Hematopoietic multipotent progenitor cell treated with erythropoietin and hydrocortisone succinate and interleukin-3 and kit ligand, for 15 days (in vitro differentiated cells): ENCODE results near the gene LIPM.

Experiments used
- DNase-seq: peaks from one replicate; pipeline ENCODE4 v3.0.0-alpha.2; 2015; ENCODE audit warnings: low spot score

Gene LIPM

GRCh38 chr10:88802523-88803285, at the start of gene LIPM:
Gene LIPM, plus strand, starts transcription at chr10:88802730. Its CDS starts 167 bp downstream, at chr10:88802897.
- no peak for DNase-seq

- no peak for DNase-seq
Measured at GRCh38 chr10:88754287-88754686, 48.2 kb upstream of the LIPM start.

- DNase-seq: no peak
Measured at GRCh38 chr10:88755753-88756152, 46.8 kb upstream of the LIPM start.

- no peak for DNase-seq
Measured at GRCh38 chr10:88756660-88757059, 45.9 kb upstream of the LIPM start.

- DNase-seq: no peak
Measured at GRCh38 chr10:88759366-88760101, 43.0 kb upstream of the LIPM start, which contains the start of gene LIPN. Gene LIPN, plus strand, starts transcription at chr10:88760020. Its CDS starts 1,386 bp downstream, at chr10:88761406.

- DNase-seq: no peak
Measured at GRCh38 chr10:88762906-88763305, 39.6 kb upstream of the LIPM start.

GRCh38 chr10:88763441-88763840, 39.1 kb upstream of the LIPM start:
- DNase-seq: no peak

- DNase-seq: no peak
Measured at GRCh38 chr10:88764110-88764509, 38.4 kb upstream of the LIPM start.

GRCh38 chr10:88765816-88766215, 36.7 kb upstream of the LIPM start:
- DNase-seq: no peak

GRCh38 chr10:88769384-88769783, 33.1 kb upstream of the LIPM start:
- no peak for DNase-seq

GRCh38 chr10:88781206-88781605, 21.3 kb upstream of the LIPM start:
- DNase-seq: no peak

- no peak for DNase-seq
Measured at GRCh38 chr10:88782222-88782621, 20.3 kb upstream of the LIPM start.

- DNase-seq: no peak
Measured at GRCh38 chr10:88783724-88784123, 18.8 kb upstream of the LIPM start.

GRCh38 chr10:88786032-88786770, 16.3 kb upstream of the LIPM start:
- DNase-seq: no peak

- no peak for DNase-seq
Measured at GRCh38 chr10:88787463-88787862, 15.1 kb upstream of the LIPM start.

GRCh38 chr10:88788924-88789323, 13.6 kb upstream of the LIPM start:
- DNase-seq: no peak

GRCh38 chr10:88791924-88792323, 10.6 kb upstream of the LIPM start:
- DNase-seq: no peak

- no peak for DNase-seq
Measured at GRCh38 chr10:88792661-88793060, 9.9 kb upstream of the LIPM start.

GRCh38 chr10:88793712-88794299, 8.7 kb upstream of the LIPM start:
- no peak for DNase-seq

GRCh38 chr10:88794731-88795130, 7.8 kb upstream of the LIPM start:
- no peak for DNase-seq

- DNase-seq: no peak
Measured at GRCh38 chr10:88800152-88801125, 2.1 kb upstream of the LIPM start.
